ENCODE data around the gene EFNA5.

Gene EFNA5

GRCh38 chr5:107607196-107607595, 63.5 kb downstream of the EFNA5 start:
- Histone ChIP-seq H3K27ac (ENCODE audit: insufficient read depth, low read length, poor library complexity, severe bottlenecking) (no peak overlapping the region), H3K4me3 (ENCODE audit: insufficient read depth, low read depth, low read length, poor library complexity, severe bottlenecking) (no peak overlapping the region), H3K36me3 (ENCODE audit: control insufficient read depth, insufficient read depth, low read length) (no peaks in the 10 kb centered on the region), H3K4me1 (ENCODE audit: control insufficient read depth, insufficient read depth, low read length, poor library complexity, severe bottlenecking) (no peaks in the 10 kb centered on the region), H3K9me3 (ENCODE audit: control insufficient read depth, low read length) (no peaks in the 10 kb centered on the region), H3K27me3 (replicated peaks; ENCODE audit: control insufficient read depth, insufficient read depth, low read length, poor library complexity, severe bottlenecking) (no peaks in the 10 kb centered on the region)
- no peak for DNase-seq

GRCh38 chr5:107605596-107606125, 65.1 kb downstream of the EFNA5 start:
- H3K9me3 ChIP-seq (ENCODE audit: control insufficient read depth, low read length): no peaks in the 10 kb centered on the region
- H3K27ac ChIP-seq (ENCODE audit: insufficient read depth, low read length, poor library complexity, severe bottlenecking): no peak overlapping the region
- no peaks in the 10 kb centered on the region for H3K36me3 ChIP-seq (ENCODE audit: control insufficient read depth, insufficient read depth, low read length)
- H3K27me3 ChIP-seq (replicated peaks; ENCODE audit: control insufficient read depth, insufficient read depth, low read length, poor library complexity, severe bottlenecking): no peaks in the 10 kb centered on the region
- H3K4me3 ChIP-seq (ENCODE audit: insufficient read depth, low read depth, low read length, poor library complexity, severe bottlenecking): no peak overlapping the region
- DNase-seq: no peak
- no peaks in the 10 kb centered on the region for H3K4me1 ChIP-seq (ENCODE audit: control insufficient read depth, insufficient read depth, low read length, poor library complexity, severe bottlenecking)

GRCh38 chr5:107604990-107605389, 65.7 kb downstream of the EFNA5 start:
- Histone ChIP-seq H3K27me3 (replicated peaks; ENCODE audit: control insufficient read depth, insufficient read depth, low read length, poor library complexity, severe bottlenecking) (no peaks in the 10 kb centered on the region), H3K27ac (ENCODE audit: insufficient read depth, low read length, poor library complexity, severe bottlenecking) (no peak overlapping the region), H3K4me1 (ENCODE audit: control insufficient read depth, insufficient read depth, low read length, poor library complexity, severe bottlenecking) (no peaks in the 10 kb centered on the region), H3K4me3 (ENCODE audit: insufficient read depth, low read depth, low read length, poor library complexity, severe bottlenecking) (no peak overlapping the region), H3K9me3 (ENCODE audit: control insufficient read depth, low read length) (no peaks in the 10 kb centered on the region), H3K36me3 (ENCODE audit: control insufficient read depth, insufficient read depth, low read length) (no peaks in the 10 kb centered on the region)
- no peak for DNase-seq

- no peak overlapping the region for H3K27ac ChIP-seq (ENCODE audit: insufficient read depth, low read length, poor library complexity, severe bottlenecking)
- H3K36me3 ChIP-seq (ENCODE audit: control insufficient read depth, insufficient read depth, low read length): no peaks in the 10 kb centered on the region
- H3K27me3 ChIP-seq (replicated peaks; ENCODE audit: control insufficient read depth, insufficient read depth, low read length, poor library complexity, severe bottlenecking): no peaks in the 10 kb centered on the region
- no peak overlapping the region for H3K4me3 ChIP-seq (ENCODE audit: insufficient read depth, low read depth, low read length, poor library complexity, severe bottlenecking)
- DNase-seq: no peak
- no peaks in the 10 kb centered on the region for H3K4me1 ChIP-seq (ENCODE audit: control insufficient read depth, insufficient read depth, low read length, poor library complexity, severe bottlenecking)
- H3K9me3 ChIP-seq (ENCODE audit: control insufficient read depth, low read length): no peaks in the 10 kb centered on the region
Measured at GRCh38 chr5:107604146-107604910, 66.4 kb downstream of the EFNA5 start.

- Histone ChIP-seq H3K9me3 (ENCODE audit: control insufficient read depth, low read length) (no peaks in the 10 kb centered on the region), H3K27ac (ENCODE audit: insufficient read depth, low read length, poor library complexity, severe bottlenecking) (no peak overlapping the region)
- no peak for DNase-seq
Measured at GRCh38 chr5:107603349-107603748, 67.4 kb downstream of the EFNA5 start.

GRCh38 chr5:107602896-107603295, 67.8 kb downstream of the EFNA5 start:
- Histone ChIP-seq H3K4me1 (ENCODE audit: control insufficient read depth, insufficient read depth, low read length, poor library complexity, severe bottlenecking) (no peaks in the 10 kb centered on the region), H3K9me3 (ENCODE audit: control insufficient read depth, low read length) (no peaks in the 10 kb centered on the region)

More at GRCh38 chr5:107603349-107603748, 67.4 kb downstream of the EFNA5 start:
- no peaks in the 10 kb centered on the region for H3K36me3 ChIP-seq (ENCODE audit: control insufficient read depth, insufficient read depth, low read length)
- no peaks in the 10 kb centered on the region for H3K27me3 ChIP-seq (replicated peaks; ENCODE audit: control insufficient read depth, insufficient read depth, low read length, poor library complexity, severe bottlenecking)
- no peak overlapping the region for H3K4me3 ChIP-seq (ENCODE audit: insufficient read depth, low read depth, low read length, poor library complexity, severe bottlenecking)
- no peaks in the 10 kb centered on the region for H3K4me1 ChIP-seq (ENCODE audit: control insufficient read depth, insufficient read depth, low read length, poor library complexity, severe bottlenecking)

GRCh38 chr5:107601076-107601475, 69.7 kb downstream of the EFNA5 start:
- H3K9me3 ChIP-seq (ENCODE audit: control insufficient read depth, low read length): no peaks in the 10 kb centered on the region
- no peaks in the 10 kb centered on the region for H3K36me3 ChIP-seq (ENCODE audit: control insufficient read depth, insufficient read depth, low read length)
- H3K4me1 ChIP-seq (ENCODE audit: control insufficient read depth, insufficient read depth, low read length, poor library complexity, severe bottlenecking): no peaks in the 10 kb centered on the region
- DNase-seq: no peak
- H3K27me3 ChIP-seq (replicated peaks; ENCODE audit: control insufficient read depth, insufficient read depth, low read length, poor library complexity, severe bottlenecking): no peaks in the 10 kb centered on the region
- no peak overlapping the region for H3K27ac ChIP-seq (ENCODE audit: insufficient read depth, low read length, poor library complexity, severe bottlenecking)
- H3K4me3 ChIP-seq (ENCODE audit: insufficient read depth, low read depth, low read length, poor library complexity, severe bottlenecking): no peak overlapping the region

More at GRCh38 chr5:107602896-107603295, 67.8 kb downstream of the EFNA5 start:
- Histone ChIP-seq H3K36me3 (ENCODE audit: control insufficient read depth, insufficient read depth, low read length) (no peaks in the 10 kb centered on the region), H3K4me3 (ENCODE audit: insufficient read depth, low read depth, low read length, poor library complexity, severe bottlenecking) (no peak overlapping the region), H3K27ac (ENCODE audit: insufficient read depth, low read length, poor library complexity, severe bottlenecking) (no peak overlapping the region), H3K27me3 (replicated peaks; ENCODE audit: control insufficient read depth, insufficient read depth, low read length, poor library complexity, severe bottlenecking) (no peaks in the 10 kb centered on the region)
- DNase-seq: no peak

- Histone ChIP-seq H3K9me3 (ENCODE audit: control insufficient read depth, low read length) (no peaks in the 10 kb centered on the region), H3K36me3 (ENCODE audit: control insufficient read depth, insufficient read depth, low read length) (no peaks in the 10 kb centered on the region), H3K4me1 (ENCODE audit: control insufficient read depth, insufficient read depth, low read length, poor library complexity, severe bottlenecking) (no peaks in the 10 kb centered on the region), H3K27me3 (replicated peaks; ENCODE audit: control insufficient read depth, insufficient read depth, low read length, poor library complexity, severe bottlenecking) (no peaks in the 10 kb centered on the region), H3K27ac (ENCODE audit: insufficient read depth, low read length, poor library complexity, severe bottlenecking) (no peak overlapping the region), H3K4me3 (ENCODE audit: insufficient read depth, low read depth, low read length, poor library complexity, severe bottlenecking) (no peak overlapping the region)
- no peak for DNase-seq
Measured at GRCh38 chr5:107598958-107599357, 71.8 kb downstream of the EFNA5 start.

- H3K9me3 ChIP-seq (ENCODE audit: control insufficient read depth, low read length): no peaks in the 10 kb centered on the region
- H3K4me3 ChIP-seq (ENCODE audit: insufficient read depth, low read depth, low read length, poor library complexity, severe bottlenecking): no peak overlapping the region
- no peak for DNase-seq
- H3K4me1 ChIP-seq (ENCODE audit: control insufficient read depth, insufficient read depth, low read length, poor library complexity, severe bottlenecking): no peaks in the 10 kb centered on the region
- no peaks in the 10 kb centered on the region for H3K36me3 ChIP-seq (ENCODE audit: control insufficient read depth, insufficient read depth, low read length)
- H3K27me3 ChIP-seq (replicated peaks; ENCODE audit: control insufficient read depth, insufficient read depth, low read length, poor library complexity, severe bottlenecking): no peaks in the 10 kb centered on the region
- H3K27ac ChIP-seq (ENCODE audit: insufficient read depth, low read length, poor library complexity, severe bottlenecking): no peak overlapping the region
Measured at GRCh38 chr5:107597803-107598202, 72.9 kb downstream of the EFNA5 start.

- DNase-seq: no peak
- Histone ChIP-seq H3K27me3 (replicated peaks; ENCODE audit: control insufficient read depth, insufficient read depth, low read length, poor library complexity, severe bottlenecking) (no peaks in the 10 kb centered on the region), H3K4me3 (ENCODE audit: insufficient read depth, low read depth, low read length, poor library complexity, severe bottlenecking) (no peak overlapping the region), H3K4me1 (ENCODE audit: control insufficient read depth, insufficient read depth, low read length, poor library complexity, severe bottlenecking) (no peaks in the 10 kb centered on the region), H3K36me3 (ENCODE audit: control insufficient read depth, insufficient read depth, low read length) (no peaks in the 10 kb centered on the region), H3K27ac (ENCODE audit: insufficient read depth, low read length, poor library complexity, severe bottlenecking) (no peak overlapping the region), H3K9me3 (ENCODE audit: control insufficient read depth, low read length) (no peaks in the 10 kb centered on the region)
Measured at GRCh38 chr5:107597247-107597646, 73.5 kb downstream of the EFNA5 start.

Data from effector memory CD4-positive, alpha-beta T cell (primary cell).